Ureter (tissue), 1 donor: ENCODE results near the gene APEH. TPM values are rescaled to one million over a fixed set of nuclear protein-coding genes. Genes with fewer than 3 reads are reported as not detected.
A peak's percentile ranks its signal among the peaks of the same experiment; 100 is the strongest.
"Not testable (repeated sequence)": the region's sequence is repeated elsewhere in the genome, so short reads cannot be mapped to it uniquely, and the experiment has no call there.

ENCODE experiments used
- DNase-seq: peaks from one replicate; pipeline ENCODE4 v3.0.0-alpha.2; 2020; ENCODE audit warnings: low spot score
- total RNA-seq: library from RNA; stranded (reverse); gene quantifications from one replicate; pipeline ENCODE4 v1.2.4, GENCODE V29; 2023
- donor health status: DM: yes; HTN: yes; CAD: no.

The APEH gene
- total RNA-seq, 1 donor from 2014 or later = 152 TPM

- no peak for DNase-seq
These were observed 5.3 kb upstream of the APEH start for GRCh38 chr3:49668861-49669260.

- DNase-seq = no peak
These were observed 4.8 kb upstream of the APEH start for GRCh38 chr3:49669352-49669751.

- DNase-seq = no peak
These were observed 3.2 kb upstream of the APEH start for GRCh38 chr3:49670940-49671290.

GRCh38 chr3:49671291-49672288, 2.6 kb upstream of the APEH start:
- DNase-seq = peak; percentile 78

GRCh38 chr3:49673121-49673714, 933 bp upstream of the APEH start:
- no peak for DNase-seq

- DNase-seq = peak; percentile 61
These were observed 389 bp downstream of the APEH start for GRCh38 chr3:49674497-49674983.

- no peak for DNase-seq
These were observed 1.8 kb downstream of the APEH start for GRCh38 chr3:49675912-49676311.

GRCh38 chr3:49680493-49681231, 6.5 kb downstream of the APEH start:
- DNase-seq = no peak

- DNase-seq = no peak
These were observed 7.0 kb downstream of the APEH start for GRCh38 chr3:49681232-49681522.

- DNase-seq = no peak
These were observed 7.4 kb downstream of the APEH start for GRCh38 chr3:49681543-49681942.

- DNase-seq = no peak
These were observed 9.0 kb downstream of the APEH start for GRCh38 chr3:49683162-49683561.

- DNase-seq = not testable (repeated sequence)
These were observed 10.3 kb downstream of the APEH start for GRCh38 chr3:49684453-49684852.

- not testable (repeated sequence) for DNase-seq
These were observed 11.0 kb downstream of the APEH start for GRCh38 chr3:49685103-49685502.

- DNase-seq = not testable (repeated sequence)
These were observed 11.7 kb downstream of the APEH start for GRCh38 chr3:49685846-49686245.

- DNase-seq = peak; percentile 59
These were observed 12.2 kb downstream of the APEH start for GRCh38 chr3:49686346-49686745.

GRCh38 chr3:49686769-49687423, 12.7 kb downstream of the APEH start:
- not testable (repeated sequence) for DNase-seq

- DNase-seq = not testable (repeated sequence)
These were observed 13.3 kb downstream of the APEH start for GRCh38 chr3:49687424-49687795.

GRCh38 chr3:49688338-49689045, 14.3 kb downstream of the APEH start:
- not testable (repeated sequence) for DNase-seq

GRCh38 chr3:49689046-49689907, 15.1 kb downstream of the APEH start, which contains the start of the genes MST1 and RNF123:
MST1 (minus strand) TSS chr3:49689474; CDS start chr3:49688691, 783 bp downstream.
RNF123 (plus strand) TSS chr3:49689557; CDS start chr3:49691166, 1,609 bp downstream.
- DNase-seq = peak; percentile 89
